Skeletal muscle satellite cell (primary cell): ENCODE data around the gene ANXA10.

ENCODE experiments used
- H3K27me3 ChIP-seq: 2 replicates; pipeline ENCODE4 v1.7.0; 2013; ENCODE audit warnings: low read length; ENCODE audit not compliant: control insufficient read depth, insufficient read depth
- H3K36me3 ChIP-seq: 2 replicates; pipeline ENCODE4 v1.7.0; 2013; ENCODE audit warnings: mild to moderate bottlenecking, control low read depth, low read length; ENCODE audit not compliant: insufficient read depth
- H3K4me1 ChIP-seq: 2 replicates; pipeline ENCODE4 v1.7.0; 2013; ENCODE audit warnings: low read length; ENCODE audit not compliant: control insufficient read depth, insufficient read depth
- H3K4me2 ChIP-seq: 2 replicates; pipeline ENCODE4 v1.7.0; 2013; ENCODE audit warnings: mild to moderate bottlenecking, low read length
- H3K4me3 ChIP-seq: 2 replicates; pipeline ENCODE4 v1.7.0; 2013; ENCODE audit warnings: low read length
- H3K9ac ChIP-seq: 2 replicates; pipeline ENCODE4 v1.7.0; 2013; ENCODE audit warnings: mild to moderate bottlenecking, low read depth, low read length, moderate library complexity
- H3K9me3 ChIP-seq: replicated peaks from 2 replicates; pipeline ENCODE4 v1.7.0; 2013; ENCODE audit warnings: mild to moderate bottlenecking, control low read depth, low read length

The ANXA10 gene

GRCh38 chr4:168164915-168165548, 72.7 kb downstream of the ANXA10 start:
- H3K36me3 ChIP-seq = no peaks in the 10 kb centered on the region
- no peaks in the 10 kb centered on the region for H3K9me3 ChIP-seq
- no peak overlapping the region for H3K4me3 ChIP-seq
- no peak overlapping the region for H3K9ac ChIP-seq
- no peaks in the 10 kb centered on the region for H3K27me3 ChIP-seq
- H3K4me2 ChIP-seq = no peak overlapping the region
- H3K4me1 ChIP-seq = peaks cover 6% of the 10 kb centered on the region

- H3K9me3 ChIP-seq = no peaks in the 10 kb centered on the region
- peaks cover under 1% of the 10 kb centered on the region for H3K4me1 ChIP-seq
- no peak overlapping the region for H3K4me3 ChIP-seq
- H3K9ac ChIP-seq = no peak overlapping the region
- H3K27me3 ChIP-seq = no peaks in the 10 kb centered on the region
- no peak overlapping the region for H3K4me2 ChIP-seq
- H3K36me3 ChIP-seq = no peaks in the 10 kb centered on the region
These were observed 75.5 kb downstream of the ANXA10 start for GRCh38 chr4:168167714-168168284.

- H3K9me3 ChIP-seq = no peaks in the 10 kb centered on the region
- no peaks in the 10 kb centered on the region for H3K4me1 ChIP-seq
- H3K36me3 ChIP-seq = no peaks in the 10 kb centered on the region
- H3K4me2 ChIP-seq = no peak overlapping the region
- no peak overlapping the region for H3K9ac ChIP-seq
- no peak overlapping the region for H3K4me3 ChIP-seq
- no peaks in the 10 kb centered on the region for H3K27me3 ChIP-seq
These were observed 82.0 kb downstream of the ANXA10 start for GRCh38 chr4:168174308-168174707.

- no peak overlapping the region for H3K9ac ChIP-seq
- no peaks in the 10 kb centered on the region for H3K36me3 ChIP-seq
- no peak overlapping the region for H3K4me3 ChIP-seq
- no peaks in the 10 kb centered on the region for H3K4me1 ChIP-seq
- no peak overlapping the region for H3K4me2 ChIP-seq
- H3K9me3 ChIP-seq = no peaks in the 10 kb centered on the region
- no peaks in the 10 kb centered on the region for H3K27me3 ChIP-seq
These were observed 85.3 kb downstream of the ANXA10 start for GRCh38 chr4:168177546-168178149.

GRCh38 chr4:168183717-168184571, 91.6 kb downstream of the ANXA10 start:
- Histone ChIP-seq H3K27me3 (no peaks in the 10 kb centered on the region), H3K4me1 (peaks cover 6% of the 10 kb centered on the region), H3K9me3 (no peaks in the 10 kb centered on the region)

GRCh38 chr4:168188754-168189153, 96.4 kb downstream of the ANXA10 start:
- Histone ChIP-seq H3K36me3 (no peaks in the 10 kb centered on the region), H3K4me2 (no peak overlapping the region)

More at GRCh38 chr4:168183717-168184571, 91.6 kb downstream of the ANXA10 start:
- H3K9ac ChIP-seq = no peak overlapping the region
- no peaks in the 10 kb centered on the region for H3K36me3 ChIP-seq
- no peak overlapping the region for H3K4me3 ChIP-seq
- H3K4me2 ChIP-seq = peak overlapping the region; percentile 43

GRCh38 chr4:168197926-168198325, 105.6 kb downstream of the ANXA10 start:
- Histone ChIP-seq H3K9me3 (no peaks in the 10 kb centered on the region), H3K36me3 (no peaks in the 10 kb centered on the region), H3K4me3 (no peak overlapping the region), H3K4me1 (peaks cover 5% of the 10 kb centered on the region), H3K4me2 (no peak overlapping the region), H3K9ac (no peak overlapping the region), H3K27me3 (no peaks in the 10 kb centered on the region)

More at GRCh38 chr4:168188754-168189153, 96.4 kb downstream of the ANXA10 start:
- H3K4me1 ChIP-seq = peaks cover 6% of the 10 kb centered on the region
- no peak overlapping the region for H3K4me3 ChIP-seq
- H3K9me3 ChIP-seq = no peaks in the 10 kb centered on the region
- H3K27me3 ChIP-seq = no peaks in the 10 kb centered on the region
- H3K9ac ChIP-seq = no peak overlapping the region

GRCh38 chr4:168199260-168199957, 107.1 kb downstream of the ANXA10 start:
- H3K27me3 ChIP-seq = no peaks in the 10 kb centered on the region
- H3K36me3 ChIP-seq = no peaks in the 10 kb centered on the region
- H3K9ac ChIP-seq = no peak overlapping the region
- H3K4me3 ChIP-seq = no peak overlapping the region
- no peak overlapping the region for H3K4me2 ChIP-seq
- peaks cover 5% of the 10 kb centered on the region for H3K4me1 ChIP-seq
- peaks cover 6% of the 10 kb centered on the region for H3K9me3 ChIP-seq

GRCh38 chr4:168200685-168201084, 108.3 kb downstream of the ANXA10 start:
- peaks cover 6% of the 10 kb centered on the region for H3K9me3 ChIP-seq
- H3K4me3 ChIP-seq = no peak overlapping the region
- H3K4me1 ChIP-seq = peaks cover 5% of the 10 kb centered on the region
- H3K27me3 ChIP-seq = no peaks in the 10 kb centered on the region
- no peaks in the 10 kb centered on the region for H3K36me3 ChIP-seq
- H3K4me2 ChIP-seq = no peak overlapping the region
- no peak overlapping the region for H3K9ac ChIP-seq

GRCh38 chr4:168203233-168203911, 111.0 kb downstream of the ANXA10 start:
- H3K4me1 ChIP-seq = peaks cover 5% of the 10 kb centered on the region
- no peaks in the 10 kb centered on the region for H3K27me3 ChIP-seq
- peaks cover 6% of the 10 kb centered on the region for H3K9me3 ChIP-seq
- H3K9ac ChIP-seq = no peak overlapping the region
- no peak overlapping the region for H3K4me3 ChIP-seq
- no peak overlapping the region for H3K4me2 ChIP-seq
- H3K36me3 ChIP-seq = no peaks in the 10 kb centered on the region
